HepG2 (cell line): ENCODE measurements around the gene KDM5C. TPM values are rescaled to one million over a fixed set of nuclear protein-coding genes. Genes with fewer than 3 reads are reported as not detected.

ENCODE experiments used
- ATAC-seq: fragments of 200-7000 bp; cut with Tn5 transposase; 3 replicates; pipeline ENCODE4 v1.9.1; 2020; ENCODE audit warnings: mild to moderate bottlenecking, moderate library complexity
- BruUV-seq: library from RNA; stranded (reverse); fragments of 400-500 nt; replicated peaks from 2 replicates; lab custom pipeline; 2021; lab: Mats Ljungman, UMichigan
- CTCF ChIA-PET: fragments of 300-600 bp; formaldehyde crosslinking; extraction: SDS; loops from one replicate; lab custom pipeline; 2021; ENCODE audit warnings: low total read pairs, inconsistent platforms, low intra/inter-chr PET ratio; lab: Yijun Ruan, JAX
- POLR2A ChIA-PET: fragments of 350-600 bp; sonication (Branson Sonifier 250); formaldehyde crosslinking; loops from one replicate; lab custom pipeline; 2020; ENCODE audit warnings: antibody characterized with exemption, inconsistent platforms; lab: Yijun Ruan, JAX
- DNase-seq: peaks from one replicate; pipeline ENCODE4 v3.0.0-alpha.2; 2015; ENCODE audit warnings: low spot score
- FAIRE-seq: peaks from 3 replicates; lab custom pipeline; 2011; peaks lifted over from hg19 to GRCh38; lab: Jason Lieb, UNC
- H2AFZ ChIP-seq: one replicate; pipeline ENCODE4 v1.6.1; 2011; ENCODE audit warnings: low read length, inconsistent platforms
- H3K27ac ChIP-seq: fragments of 300-600 bp; 3 replicates; pipeline ENCODE4 v1.8.0; 2011; ENCODE audit warnings: mixed run types, mild to moderate bottlenecking, mixed read lengths, low read length, inconsistent platforms; ENCODE audit not compliant: insufficient read depth; ENCODE audit errors: extremely low read length
- H3K27me3 ChIP-seq, 2 experiments: fragments of 200-600 bp in 1 of 2; 2 replicates in 1 of 2; 3 replicates in 1 of 2; pipeline versions ENCODE4 v1.6.0 to v1.8.0; 2011; ENCODE audit warnings: low read length in 2 of 2, mild to moderate bottlenecking in 2 of 2, moderate library complexity in 2 of 2, inconsistent platforms in 1 of 2; ENCODE audit not compliant: insufficient read depth in 2 of 2, control insufficient read depth in 1 of 2
- H3K36me3 ChIP-seq, 2 experiments: fragments of 200-600 bp in 1 of 2; replicated peaks in 1 of 2; 2 replicates in 1 of 2; 3 replicates in 1 of 2; pipeline versions ENCODE4 v1.5.1 to v1.8.0; 2011; ENCODE audit warnings: low read length in 2 of 2, inconsistent platforms in 1 of 2; ENCODE audit not compliant: insufficient read depth in 2 of 2, control insufficient read depth in 1 of 2
- H3K4me1 ChIP-seq: 2 replicates; pipeline ENCODE4 v1.5.1; 2012; ENCODE audit warnings: low read length, inconsistent platforms; ENCODE audit not compliant: insufficient read depth
- H3K4me2 ChIP-seq: 2 replicates; pipeline ENCODE4 v1.6.0; 2011; ENCODE audit warnings: low read depth, low read length, inconsistent platforms
- H3K4me3 ChIP-seq, 3 experiments: fragments of 200-600 bp in 1 of 3; sonication (generic), shearing (Covaris generic) in 1 of 3; replicated peaks in 1 of 3; 2 replicates each; pipeline ENCODE4 v1.5.1; 2011 to 2016; ENCODE audit warnings: low read length in 3 of 3, inconsistent platforms in 2 of 3, low read depth in 2 of 3, mild to moderate bottlenecking in 2 of 3, control low read depth in 1 of 3, mixed read lengths in 1 of 3; ENCODE audit not compliant: insufficient read depth in 1 of 3
- H3K79me2 ChIP-seq: one replicate; pipeline ENCODE4 v1.6.1; 2011; ENCODE audit warnings: low read length, inconsistent platforms; ENCODE audit not compliant: insufficient read depth
- H3K9ac ChIP-seq: 2 replicates; pipeline ENCODE4 v1.6.0; 2011; ENCODE audit warnings: mild to moderate bottlenecking, low read depth, low read length, inconsistent platforms; ENCODE audit not compliant: insufficient read depth
- H3K9me3 ChIP-seq: 2 replicates; pipeline ENCODE4 v1.5.1; 2012; ENCODE audit warnings: mild to moderate bottlenecking, low read length
- H4K20me1 ChIP-seq: 2 replicates; pipeline ENCODE4 v1.6.0; 2011; ENCODE audit warnings: inconsistent platforms, mild to moderate bottlenecking, low read length, moderate library complexity; ENCODE audit not compliant: insufficient read depth
- TRIM24 ChIP-seq: sonication (generic); formaldehyde crosslinking; IDR thresholded peaks from 2 replicates; pipeline ENCODE4 v1.8.0; 2022; ENCODE audit warnings: mild to moderate bottlenecking, missing genetic modification reagents
- ZNF619 ChIP-seq: sonication (generic); formaldehyde crosslinking; IDR thresholded peaks from 2 replicates; pipeline ENCODE4 v1.4.0; 2020; ENCODE audit warnings: mild to moderate bottlenecking, missing genetic modification reagents
- ZZZ3 ChIP-seq: sonication (generic); formaldehyde crosslinking; IDR thresholded peaks from 2 replicates; pipeline ENCODE4 v1.4.0; 2020; ENCODE audit warnings: missing genetic modification reagents, mild to moderate bottlenecking, borderline replicate concordance
- WGBS: methylation state at CpG from one replicate; pipeline ENCODE4 v1.1.6; 2017; ENCODE audit warnings: low lambda C conversion rate; 5-methylcytosine and 5-hydroxymethylcytosine counted together
- in situ Hi-C: cut with HindIII; loops from 2 replicates; pipeline ENCODE4 v1.10.0; 2017; ENCODE audit warnings: low pct_unique_long_range_greater_than_20kb; ENCODE audit not compliant: extremely low pct_ligation_motif_present
- intact Hi-C: fragments of 100-400 bp; cut with micrococcal nuclease; formaldehyde crosslinking; loops from one replicate; pipeline ENCODE4 v1.10.0; 2022; ENCODE audit not compliant: unreplicated experiment
- polyA plus RNA-seq, 8 experiments: library from polyadenylated mRNA; depleted of rRNA in 3 of 8; stranded (reverse) in 7 of 8; unstranded in 1 of 8; fragments of >200 nt; fragmentation: Illumina TruSeq in 4 of 8; extraction: Trizol in 4 of 8; gene quantifications; 2 replicates each; pipeline versions ENCODE4 v1.2.1 to v1.2.3, GENCODE V29; 2011 to 2016; ENCODE audit warnings: low read depth in 4 of 8, missing spikeins in 1 of 8, mixed read lengths in 1 of 8; ENCODE audit not compliant: insufficient read depth in 1 of 8
- total RNA-seq, 5 experiments: library from RNA; depleted of rRNA; stranded (reverse); fragments of >200 nt; fragmentation: Illumina TruSeq; extraction: Trizol; gene quantifications; 2 replicates each; pipeline ENCODE4 v1.2.3, GENCODE V29; 2016; ENCODE audit warnings: low read depth in 1 of 5
- TF ChIP-seq, protein P1 (sequence below): sonication (generic); formaldehyde crosslinking; IDR thresholded peaks from 2 replicates; pipeline ENCODE4 v1.8.1; 2023; ENCODE audit warnings: mild to moderate bottlenecking, missing genetic modification reagents, borderline replicate concordance
- TF ChIP-seq, protein P2 (sequence below), 2 experiments: fragments of 450-650 bp in 1 of 2; sonication (generic) in 1 of 2; formaldehyde crosslinking; IDR thresholded peaks; 2 replicates each; pipeline versions ENCODE4 v1.5.0 to v1.8.0; 2020 to 2022; ENCODE audit warnings: mild to moderate bottlenecking in 1 of 2, missing genetic modification reagents in 1 of 2

The KDM5C gene
- total and polyA plus RNA-seq, 2 of the 13 experiments (the other 11 are each of a cell fraction or from before 2014, with no cell fraction given): 32.5 to 34.0 TPM

DNA sequence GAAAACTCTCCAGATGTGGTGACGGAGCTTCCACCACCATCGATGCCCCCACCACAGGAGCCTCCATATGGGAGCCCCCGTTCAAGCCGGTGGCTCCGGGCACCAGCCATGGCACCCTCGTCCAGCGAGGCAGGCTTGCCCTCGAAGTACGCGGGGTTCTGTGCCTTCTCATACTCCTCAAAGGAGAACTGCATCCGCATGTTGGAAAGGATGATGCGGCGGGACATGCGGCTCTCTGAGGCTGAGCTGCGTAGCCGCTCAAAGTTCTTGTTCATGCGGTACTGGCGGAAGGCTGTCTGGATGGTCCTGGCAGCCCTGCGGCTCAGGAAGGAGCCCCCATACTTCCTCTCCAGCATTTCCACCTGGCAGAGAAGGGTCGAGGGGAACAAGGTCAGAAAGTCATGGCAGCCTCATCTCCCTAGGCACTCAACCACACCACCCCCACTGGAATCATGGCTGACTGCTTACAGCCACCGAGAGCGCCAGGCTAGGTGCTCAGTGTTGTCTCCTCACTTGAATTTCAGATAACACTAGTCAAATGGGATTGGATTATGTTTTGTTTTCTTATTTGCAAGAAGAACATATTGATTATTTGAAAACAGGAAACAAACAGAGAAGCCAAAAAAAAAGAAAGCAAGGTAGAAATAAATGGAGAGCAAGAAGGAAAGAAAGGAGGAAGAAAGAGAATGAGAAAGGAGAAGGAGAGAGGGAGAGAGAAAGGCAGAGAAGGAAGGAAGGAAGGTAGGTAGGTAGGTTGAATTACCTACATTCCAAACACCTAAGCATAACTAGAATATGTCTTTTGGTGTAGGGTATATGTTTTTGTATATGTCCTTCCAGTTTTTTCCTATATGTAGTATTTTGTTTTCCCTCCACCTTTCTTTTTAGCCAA, 29.8 kb upstream of the KDM5C start:
- no peaks in the 10 kb centered on the region for H4K20me1 ChIP-seq
- no peaks in the 10 kb centered on the region for H3K27me3 ChIP-seq
- FAIRE-seq (no peak), ATAC-seq (no peak), DNase-seq (no peak)
- intact Hi-C loops (no loop called here), in situ Hi-C loops (no loop called here)
- ChIA-PET POLR2A (no interaction called here), CTCF (no interaction called here)
- no peaks in the 10 kb centered on the region for H3K36me3 ChIP-seq
- H3K4me3 ChIP-seq: no peak overlapping the region
- H2AFZ ChIP-seq: no peak overlapping the region
- no peak overlapping the region for H3K27ac ChIP-seq
- H3K4me1 ChIP-seq: no peaks in the 10 kb centered on the region
- no peaks in the 10 kb centered on the region for H3K79me2 ChIP-seq
- TF ChIP-seq, protein P1, sequence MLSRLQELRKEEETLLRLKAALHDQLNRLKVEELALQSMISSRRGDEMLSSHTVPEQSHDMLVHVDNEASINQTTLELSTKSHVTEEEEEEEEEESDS: no peak
- TF ChIP-seq ZNF619 (CRISPR knock-in tag) (no peak), TRIM24 (no peak)
- WGBS: 58% methylated on average over 3 of the region's 22 CpGs
- no TSS peak for BruUV-seq
- no peaks in the 10 kb centered on the region for H3K9me3 ChIP-seq
- H3K4me2 ChIP-seq: no peak overlapping the region
- no peak overlapping the region for H3K9ac ChIP-seq

GRCh38 chrX:53253293-53254020, 28.4 kb upstream of the KDM5C start:
- Histone ChIP-seq H3K4me1 (no peaks in the 10 kb centered on the region), H3K36me3 (no peaks in the 10 kb centered on the region), H3K27ac (no peak overlapping the region), H4K20me1 (no peaks in the 10 kb centered on the region), H3K4me2 (no peak overlapping the region), H3K79me2 (no peaks in the 10 kb centered on the region), H3K4me3 (no peak overlapping the region), H3K9me3 (no peaks in the 10 kb centered on the region), H2AFZ (no peak overlapping the region), H3K27me3 (no peaks in the 10 kb centered on the region), H3K9ac (no peak overlapping the region)
- no TSS peak for BruUV-seq
- DNase-seq (no peak), ATAC-seq (no peak), FAIRE-seq (no peak)
- TF ChIP-seq, protein P2, sequence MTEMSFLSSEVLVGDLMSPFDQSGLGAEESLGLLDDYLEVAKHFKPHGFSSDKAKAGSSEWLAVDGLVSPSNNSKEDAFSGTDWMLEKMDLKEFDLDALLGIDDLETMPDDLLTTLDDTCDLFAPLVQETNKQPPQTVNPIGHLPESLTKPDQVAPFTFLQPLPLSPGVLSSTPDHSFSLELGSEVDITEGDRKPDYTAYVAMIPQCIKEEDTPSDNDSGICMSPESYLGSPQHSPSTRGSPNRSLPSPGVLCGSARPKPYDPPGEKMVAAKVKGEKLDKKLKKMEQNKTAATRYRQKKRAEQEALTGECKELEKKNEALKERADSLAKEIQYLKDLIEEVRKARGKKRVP (CRISPR knock-in tag; IDR thresholded peaks at IDR 0.05): peak in 1 of 2 experiments; percentile 40; a peak in 1 of 4 replicates
- TF ChIP-seq ZZZ3 (CRISPR knock-in tag): no peak
- intact Hi-C loops: no loop called here
- in situ Hi-C loops: no loop called here
- CTCF ChIA-PET: no interaction called here
- POLR2A ChIA-PET: interaction anchor here (1.5 kb wide), 1 partner anchor 28 kb away, joined by 4 read pairs; no protein-coding TSS in a partner anchor
- WGBS: 39% methylated on average over 3 of the region's 3 CpGs
